Ishikawa (cell line): ENCODE results near the gene DNAJB11.

Source experiments
- CEBPB ChIP-seq: IDR thresholded peaks from 2 replicates; pipeline ENCODE4 v1.6.1; 2012
- CREB1 ChIP-seq: IDR thresholded peaks from 2 replicates; pipeline ENCODE4 v1.6.1; 2012; ENCODE audit warnings: low read depth
- EGR1 ChIP-seq: IDR thresholded peaks from 2 replicates; pipeline ENCODE4 v1.6.1; 2012
- EP300 ChIP-seq: IDR thresholded peaks from 2 replicates; pipeline ENCODE4 v1.6.1; 2012; ENCODE audit warnings: borderline replicate concordance
- FOXM1 ChIP-seq: IDR thresholded peaks from 2 replicates; pipeline ENCODE4 v1.6.1; 2012; ENCODE audit warnings: low read depth, borderline replicate concordance
- MAX ChIP-seq: IDR thresholded peaks from 2 replicates; pipeline ENCODE4 v1.6.1; 2012
- NFIC ChIP-seq: IDR thresholded peaks from 2 replicates; pipeline ENCODE4 v1.6.1; 2012
- RAD21 ChIP-seq: IDR thresholded peaks from 2 replicates; pipeline ENCODE4 v1.6.1; 2012; ENCODE audit warnings: low read depth
- REST ChIP-seq: IDR thresholded peaks from 2 replicates; pipeline ENCODE4 v1.6.1; 2012; ENCODE audit warnings: low read depth, mild to moderate bottlenecking
- TAF1 ChIP-seq: IDR thresholded peaks from 2 replicates; pipeline ENCODE4 v1.6.1; 2012; ENCODE audit warnings: low read depth, mild to moderate bottlenecking
- TCF12 ChIP-seq: IDR thresholded peaks from 2 replicates; pipeline ENCODE4 v1.6.1; 2012; ENCODE audit warnings: low read depth
- TEAD4 ChIP-seq: IDR thresholded peaks from 2 replicates; pipeline ENCODE4 v1.6.1; 2012
- USF1 ChIP-seq: IDR thresholded peaks from 2 replicates; pipeline ENCODE4 v1.6.1; 2012
- YY1 ChIP-seq: IDR thresholded peaks from 2 replicates; pipeline ENCODE4 v1.6.1; 2012; ENCODE audit warnings: low read depth
- ZBTB7A ChIP-seq: IDR thresholded peaks from 2 replicates; pipeline ENCODE4 v1.6.1; 2012; ENCODE audit warnings: low read depth

Gene DNAJB11

GRCh38 chr3:186571644-186572013 lies 1.1 kb downstream of the DNAJB11 start:
- no peak for TF ChIP-seq FOXM1
- TF ChIP-seq RAD21, result no peak
- no peak for TF ChIP-seq ZBTB7A
- TF ChIP-seq TCF12, result no peak
- no peak for TF ChIP-seq YY1
- no peak for TF ChIP-seq CREB1
- no peak for TF ChIP-seq USF1
- TF ChIP-seq TEAD4, result no peak
- TF ChIP-seq EP300, result no peak
- TF ChIP-seq NFIC, result no peak
- TF ChIP-seq CEBPB, result no peak
- TF ChIP-seq MAX, result no peak

GRCh38 chr3:186577521-186577920 lies 7.0 kb downstream of the DNAJB11 start:
- TF ChIP-seq TAF1, result no peak
- TF ChIP-seq TCF12, result no peak
- TF ChIP-seq MAX, result no peak
- no peak for TF ChIP-seq RAD21
- TF ChIP-seq EP300, result no peak
- no peak for TF ChIP-seq ZBTB7A

- TF ChIP-seq TAF1 (no peak), USF1 (no peak), ZBTB7A (no peak), CREB1 (no peak), TCF12 (no peak), NFIC (no peak), TEAD4 (no peak), EGR1 (no peak), EP300 (no peak), REST (no peak), RAD21 (no peak), YY1 (no peak), CEBPB (no peak)
Measured at GRCh38 chr3:186580785-186581184, 10.3 kb downstream of the DNAJB11 start.

- TF ChIP-seq YY1 (no peak), FOXM1 (no peak), CEBPB (no peak), TEAD4 (no peak), CREB1 (no peak), TCF12 (no peak), MAX (no peak), ZBTB7A (no peak)
Measured at GRCh38 chr3:186582541-186582940, 12.0 kb downstream of the DNAJB11 start.

GRCh38 chr3:186583831-186584230 lies 13.3 kb downstream of the DNAJB11 start:
- no peak for TF ChIP-seq ZBTB7A
- no peak for TF ChIP-seq EP300
- TF ChIP-seq EGR1, result no peak
- TF ChIP-seq MAX, result no peak
- no peak for TF ChIP-seq FOXM1

GRCh38 chr3:186587183-186587582 lies 16.7 kb downstream of the DNAJB11 start:
- TF ChIP-seq TAF1 (no peak), EP300 (no peak), REST (no peak), YY1 (no peak), EGR1 (no peak), USF1 (no peak), CREB1 (no peak), FOXM1 (no peak), MAX (no peak), RAD21 (no peak), CEBPB (no peak), TCF12 (no peak)
